GM10266 (cell line): ENCODE data around the gene CSNK1D.

Source experiments
- DNase-seq: peaks from one replicate; pipeline ENCODE4 v3.0.0; 2012; ENCODE audit errors: extremely low spot score
- CTCF ChIP-seq: IDR thresholded peaks from 2 replicates; pipeline ENCODE4 v1.5.1; 2012; ENCODE audit warnings: mild to moderate bottlenecking, low read depth; ENCODE audit not compliant: control insufficient read depth, insufficient read depth; ENCODE audit errors: missing control alignments

CSNK1D gene

GRCh38 chr17:82248815-82249674 is 24.5 kb downstream of the CSNK1D start:
- DNase-seq, result no peak
- TF ChIP-seq CTCF, result no peak

- TF ChIP-seq CTCF, result no peak
- no peak for DNase-seq
Observed at GRCh38 chr17:82247856-82248671, 25.4 kb downstream of the CSNK1D start.

- no peak for DNase-seq
- no peak for TF ChIP-seq CTCF
Observed at GRCh38 chr17:82247182-82247823, 26.2 kb downstream of the CSNK1D start.

GRCh38 chr17:82246365-82247181 is 26.9 kb downstream of the CSNK1D start:
- TF ChIP-seq CTCF, result no peak
- DNase-seq, result no peak

GRCh38 chr17:82246040-82246364 is 27.5 kb downstream of the CSNK1D start:
- DNase-seq, result no peak
- no peak for TF ChIP-seq CTCF

GRCh38 chr17:82245134-82246039 is 28.1 kb downstream of the CSNK1D start:
- no peak for DNase-seq
- TF ChIP-seq CTCF, result no peak
